Peyer's patch (tissue), 4 donors: ENCODE results near the gene CPPED1. TPM values are rescaled to one million over a fixed set of nuclear protein-coding genes. Genes with fewer than 3 reads are reported as not detected.

ENCODE experiments used
- DNase-seq, 3 donors: peaks; one replicate each; pipeline ENCODE4 v3.0.0-alpha.2; 2017 to 2019
- H3K27ac ChIP-seq, 4 donors: fragments of 200-600 bp; sonication (generic); one replicate each; pipeline ENCODE4 v1.5.1; 2016 to 2019
- H3K27me3 ChIP-seq, 2 donors: fragments of 200-600 bp; sonication (generic); one replicate each; pipeline ENCODE4 v1.5.1; 2019
- H3K36me3 ChIP-seq, 3 donors: fragments of 200-600 bp; sonication (generic); one replicate each; pipeline ENCODE4 v1.5.1; 2016 to 2019
- H3K4me1 ChIP-seq, 4 donors: fragments of 200-600 bp; sonication (generic); one replicate each; pipeline ENCODE4 v1.5.1; 2016 to 2019
- H3K4me3 ChIP-seq, 4 donors: fragments of 200-600 bp; sonication (generic); 1 replicate in 3 of 4; 2 replicates in 1 of 4; pipeline ENCODE4 v1.5.1; 2016 to 2019; ENCODE audit warnings: mild to moderate bottlenecking in 1 of 4
- H3K9me3 ChIP-seq, 4 donors: fragments of 200-600 bp; sonication (generic); one replicate each; pipeline ENCODE4 v1.5.1; 2016 to 2019; ENCODE audit warnings: mild to moderate bottlenecking in 1 of 4
- POLR2A ChIP-seq, 2 donors: fragments of 450-650 bp; IDR thresholded peaks; one replicate each; pipeline ENCODE4 v1.5.1; 2017; ENCODE audit warnings: antibody characterized with exemption in 2 of 2, mild to moderate bottlenecking in 2 of 2, moderate library complexity in 2 of 2
- total RNA-seq, 4 donors: library from RNA; depleted of rRNA; stranded (reverse); fragments of >200 nt; gene quantifications; one replicate each; pipeline ENCODE4 v1.1.0, GENCODE V29; 2016
- TF ChIP-seq, protein P1 (sequence below), 6 experiments: fragments of 450-650 bp in 4 of 6; fragments of 200-600 bp in 2 of 6; sonication (generic) in 1 of 6; IDR thresholded peaks; one replicate each; pipeline ENCODE4 v1.5.1; 2017 to 2019; ENCODE audit warnings: antibody characterized with exemption in 6 of 6, mild to moderate bottlenecking in 3 of 6, moderate library complexity in 1 of 6

Gene CPPED1
- total RNA-seq, 4 donors from 2014 or later, result 26.7 to 47.9 (median 36.3) TPM

DNA sequence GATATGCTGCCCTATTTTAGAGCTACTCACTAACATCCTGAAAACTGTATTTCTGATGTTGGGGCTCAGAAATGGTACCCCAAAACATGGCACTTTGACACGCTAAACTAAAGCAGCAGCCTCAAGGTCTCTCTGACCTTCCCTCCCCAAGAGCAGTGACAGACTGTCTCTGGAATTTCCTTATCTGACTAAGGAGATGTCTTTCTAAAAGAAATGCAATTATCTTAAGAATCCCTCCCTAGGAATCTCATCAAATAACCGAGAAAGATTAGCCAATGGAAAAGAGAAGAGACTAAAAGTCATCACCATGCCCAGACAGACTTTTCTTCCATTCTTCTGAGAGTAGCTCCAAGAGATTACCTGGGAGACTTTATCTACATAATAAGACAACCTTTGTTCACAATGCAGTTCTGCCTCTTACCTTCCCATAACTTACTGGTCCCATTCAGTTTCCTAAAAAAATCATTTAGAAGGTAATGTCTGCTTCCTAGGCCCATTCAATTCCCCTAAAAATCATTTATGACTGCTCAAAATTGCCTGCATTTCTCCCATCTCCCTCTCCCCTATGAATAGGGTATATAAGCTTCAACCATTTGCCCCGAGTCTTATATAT lies 123.9 kb downstream of the CPPED1 start:
- Histone ChIP-seq H3K9me3 (peaks cover 0 to 3% (median 0%) of the 10 kb centered on the region in 4 donors), H3K36me3 (no peaks in the 10 kb centered on the region), H3K4me3 (no peak overlapping the region), H3K27ac (no peak overlapping the region), H3K27me3 (no peaks in the 10 kb centered on the region), H3K4me1 (no peaks in the 10 kb centered on the region)
- TF ChIP-seq, protein P1, sequence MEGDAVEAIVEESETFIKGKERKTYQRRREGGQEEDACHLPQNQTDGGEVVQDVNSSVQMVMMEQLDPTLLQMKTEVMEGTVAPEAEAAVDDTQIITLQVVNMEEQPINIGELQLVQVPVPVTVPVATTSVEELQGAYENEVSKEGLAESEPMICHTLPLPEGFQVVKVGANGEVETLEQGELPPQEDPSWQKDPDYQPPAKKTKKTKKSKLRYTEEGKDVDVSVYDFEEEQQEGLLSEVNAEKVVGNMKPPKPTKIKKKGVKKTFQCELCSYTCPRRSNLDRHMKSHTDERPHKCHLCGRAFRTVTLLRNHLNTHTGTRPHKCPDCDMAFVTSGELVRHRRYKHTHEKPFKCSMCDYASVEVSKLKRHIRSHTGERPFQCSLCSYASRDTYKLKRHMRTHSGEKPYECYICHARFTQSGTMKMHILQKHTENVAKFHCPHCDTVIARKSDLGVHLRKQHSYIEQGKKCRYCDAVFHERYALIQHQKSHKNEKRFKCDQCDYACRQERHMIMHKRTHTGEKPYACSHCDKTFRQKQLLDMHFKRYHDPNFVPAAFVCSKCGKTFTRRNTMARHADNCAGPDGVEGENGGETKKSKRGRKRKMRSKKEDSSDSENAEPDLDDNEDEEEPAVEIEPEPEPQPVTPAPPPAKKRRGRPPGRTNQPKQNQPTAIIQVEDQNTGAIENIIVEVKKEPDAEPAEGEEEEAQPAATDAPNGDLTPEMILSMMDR (IDR thresholded peaks at IDR 0.05), result no peak
- no peak for TF ChIP-seq POLR2A (IDR thresholded peaks at IDR 0.05)
- DNase-seq, result no peak

DNA sequence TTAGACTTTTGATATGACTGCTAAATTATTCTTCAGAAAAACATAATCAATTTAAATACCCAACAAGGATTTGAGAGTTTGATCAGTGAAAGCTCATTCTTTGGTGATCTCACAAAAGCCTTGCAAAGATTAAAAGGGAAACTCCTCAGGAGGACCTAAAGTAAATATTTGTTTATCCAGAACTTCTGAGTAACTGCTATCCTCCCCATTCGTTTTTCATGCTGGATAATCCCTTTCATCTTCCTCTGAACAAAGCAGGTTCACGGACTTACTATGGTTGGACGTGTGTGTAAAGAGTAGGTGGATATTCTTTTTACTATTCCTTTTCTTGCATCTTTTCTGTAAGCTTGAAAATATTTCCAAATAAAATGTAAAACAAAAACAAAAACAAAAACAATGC lies 124.7 kb downstream of the CPPED1 start:
- no peaks in the 10 kb centered on the region for H3K4me1 ChIP-seq
- H3K27me3 ChIP-seq, result no peaks in the 10 kb centered on the region
- peaks cover 0 to 3% (median 0%) of the 10 kb centered on the region in 4 donors for H3K9me3 ChIP-seq
- no peaks in the 10 kb centered on the region for H3K36me3 ChIP-seq
- DNase-seq, result no peak
- H3K27ac ChIP-seq, result no peak overlapping the region
- TF ChIP-seq POLR2A (IDR thresholded peaks at IDR 0.05), result no peak
- TF ChIP-seq, protein P1 (IDR thresholded peaks at IDR 0.05), result no peak
- H3K4me3 ChIP-seq, result no peak overlapping the region

DNA sequence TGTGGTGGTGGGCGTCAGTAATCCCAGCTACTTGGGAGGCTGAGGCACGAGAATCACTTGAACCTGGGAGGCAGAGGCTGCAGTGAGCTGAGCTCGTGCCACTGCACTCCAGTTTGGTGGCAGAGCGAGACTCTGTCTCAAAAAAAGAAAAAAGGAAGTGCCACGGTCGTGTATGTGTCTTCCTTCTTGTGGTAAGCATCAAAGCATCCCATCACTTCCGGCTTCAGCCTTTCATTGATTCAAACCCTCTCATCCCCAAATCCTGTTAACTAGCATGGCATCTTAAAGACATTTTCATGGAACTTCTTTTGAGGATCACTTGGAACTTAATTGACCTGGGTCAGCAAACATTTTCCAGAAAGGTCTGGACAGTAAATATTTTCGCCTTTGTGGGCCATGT lies 126.2 kb downstream of the CPPED1 start:
- peaks cover 0 to 3% (median 0%) of the 10 kb centered on the region in 4 donors for H3K9me3 ChIP-seq
- H3K4me1 ChIP-seq, result no peaks in the 10 kb centered on the region
- no peak overlapping the region for H3K4me3 ChIP-seq
- no peak overlapping the region for H3K27ac ChIP-seq
- no peaks in the 10 kb centered on the region for H3K27me3 ChIP-seq
- TF ChIP-seq, protein P1 (IDR thresholded peaks at IDR 0.05), result no peak
- TF ChIP-seq POLR2A (IDR thresholded peaks at IDR 0.05), result no peak
- no peaks in the 10 kb centered on the region for H3K36me3 ChIP-seq
- DNase-seq, result no peak

DNA sequence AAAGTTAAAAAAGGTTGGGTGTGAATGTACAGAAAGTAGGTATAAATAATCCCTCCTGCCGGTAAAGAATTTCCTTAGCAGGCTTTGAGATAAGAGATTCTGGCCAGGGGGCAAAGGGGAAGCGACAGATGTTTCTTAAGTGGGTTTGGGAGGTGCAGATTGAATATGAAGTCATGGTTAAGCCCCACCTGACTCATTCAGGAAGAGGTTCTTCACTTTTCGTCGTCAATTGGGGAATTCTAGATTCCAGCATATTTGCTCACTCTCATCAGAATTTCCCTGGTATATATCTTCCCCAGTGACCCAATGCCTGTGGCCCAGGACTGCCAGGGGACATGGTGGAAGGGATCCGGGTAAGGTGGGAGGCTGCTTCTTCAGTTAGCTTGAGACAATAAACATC lies 127.8 kb downstream of the CPPED1 start:
- Histone ChIP-seq H3K4me3 (no peak overlapping the region), H3K4me1 (no peaks in the 10 kb centered on the region), H3K36me3 (no peaks in the 10 kb centered on the region), H3K27me3 (no peaks in the 10 kb centered on the region), H3K27ac (no peak overlapping the region), H3K9me3 (no peaks in the 10 kb centered on the region)
- no peak for DNase-seq
- TF ChIP-seq, protein P1 (IDR thresholded peaks at IDR 0.05), result no peak
- TF ChIP-seq POLR2A (IDR thresholded peaks at IDR 0.05), result no peak

DNA sequence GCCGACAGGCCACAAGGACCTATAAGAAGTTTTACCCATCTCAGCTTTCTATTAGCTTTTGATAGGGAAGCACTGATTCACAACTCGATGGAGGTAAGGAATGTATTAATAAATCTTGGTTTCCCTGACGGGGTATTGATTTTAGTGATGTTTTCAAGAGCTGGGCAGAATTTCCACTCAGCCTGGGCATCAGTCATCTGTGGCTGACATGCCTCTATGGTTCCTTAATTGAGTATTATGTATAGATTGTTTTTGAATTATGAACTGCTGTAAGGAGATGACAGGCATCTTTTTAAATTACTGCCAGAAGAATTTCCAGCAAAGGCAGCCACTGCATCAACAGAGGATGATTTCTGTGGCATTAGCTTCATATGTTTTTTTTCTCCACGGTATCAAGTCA lies 128.6 kb downstream of the CPPED1 start:
- no peaks in the 10 kb centered on the region for H3K27me3 ChIP-seq
- H3K4me1 ChIP-seq, result no peaks in the 10 kb centered on the region
- TF ChIP-seq, protein P1 (IDR thresholded peaks at IDR 0.05), result no peak
- no peak for TF ChIP-seq POLR2A (IDR thresholded peaks at IDR 0.05)
- H3K36me3 ChIP-seq, result peaks cover 0 to 3% (median 0%) of the 10 kb centered on the region in 3 donors
- no peak for DNase-seq
- H3K27ac ChIP-seq, result no peak overlapping the region
- H3K4me3 ChIP-seq, result no peak overlapping the region
- no peaks in the 10 kb centered on the region for H3K9me3 ChIP-seq
